Fibroblast of mammary gland (primary cell): ENCODE measurements around the gene LHFPL2.

Experiments
- DNase-seq: peaks from one replicate; pipeline ENCODE4 v3.0.0-alpha.2; 2010; ENCODE audit warnings: low read depth
- H3K4me3 ChIP-seq: 2 replicates; pipeline ENCODE4 v1.5.1; 2011; ENCODE audit warnings: low read depth, mild to moderate bottlenecking, low read length, moderate library complexity; ENCODE audit not compliant: control insufficient read depth
- TF ChIP-seq, protein P1 (sequence below): conservative IDR thresholded peaks from 2 replicates; pipeline ENCODE4 v1.5.1; 2011; ENCODE audit warnings: low read depth, low read length, inconsistent platforms; ENCODE audit not compliant: control insufficient read depth, insufficient read depth

The LHFPL2 gene

DNA sequence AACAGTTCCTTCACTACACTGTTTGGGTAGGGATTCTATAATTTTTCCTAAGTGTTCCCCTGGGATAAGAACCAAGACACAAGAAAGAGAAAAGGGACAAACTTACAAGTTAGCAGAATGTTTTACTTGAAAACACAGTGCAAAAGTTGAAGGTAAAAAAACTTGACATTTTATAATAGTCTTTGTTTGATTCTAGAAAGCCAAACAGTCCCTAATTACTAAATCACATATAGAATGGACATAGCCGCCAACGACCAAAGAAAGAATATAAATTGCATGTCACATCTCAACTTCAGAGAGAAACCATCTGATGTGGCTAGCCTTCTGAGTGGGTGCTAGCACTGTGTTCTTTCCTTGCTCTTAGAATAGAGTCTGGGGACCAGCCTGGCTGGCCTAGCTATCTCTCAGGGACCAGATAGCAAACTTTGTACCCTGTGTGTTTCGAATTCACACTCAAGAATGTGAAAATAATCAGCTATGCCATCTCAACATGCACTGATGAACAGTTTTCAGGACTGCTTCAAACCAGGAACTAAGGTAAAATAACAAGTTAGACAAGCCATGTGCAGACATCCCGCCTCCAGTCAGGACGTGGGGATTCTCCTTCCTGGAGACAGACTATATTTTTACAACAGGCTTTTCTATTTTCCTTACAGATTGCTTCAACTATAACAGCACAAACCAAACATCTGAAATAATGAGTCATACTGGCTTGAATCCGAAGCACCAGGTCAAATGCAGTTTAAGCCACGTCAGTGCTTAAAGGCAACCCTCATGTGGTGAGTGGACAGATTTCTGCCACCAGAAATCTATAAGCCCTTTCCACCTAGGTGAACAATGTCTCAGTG is 53.7 kb downstream of the LHFPL2 start:
- TF ChIP-seq, protein P1, sequence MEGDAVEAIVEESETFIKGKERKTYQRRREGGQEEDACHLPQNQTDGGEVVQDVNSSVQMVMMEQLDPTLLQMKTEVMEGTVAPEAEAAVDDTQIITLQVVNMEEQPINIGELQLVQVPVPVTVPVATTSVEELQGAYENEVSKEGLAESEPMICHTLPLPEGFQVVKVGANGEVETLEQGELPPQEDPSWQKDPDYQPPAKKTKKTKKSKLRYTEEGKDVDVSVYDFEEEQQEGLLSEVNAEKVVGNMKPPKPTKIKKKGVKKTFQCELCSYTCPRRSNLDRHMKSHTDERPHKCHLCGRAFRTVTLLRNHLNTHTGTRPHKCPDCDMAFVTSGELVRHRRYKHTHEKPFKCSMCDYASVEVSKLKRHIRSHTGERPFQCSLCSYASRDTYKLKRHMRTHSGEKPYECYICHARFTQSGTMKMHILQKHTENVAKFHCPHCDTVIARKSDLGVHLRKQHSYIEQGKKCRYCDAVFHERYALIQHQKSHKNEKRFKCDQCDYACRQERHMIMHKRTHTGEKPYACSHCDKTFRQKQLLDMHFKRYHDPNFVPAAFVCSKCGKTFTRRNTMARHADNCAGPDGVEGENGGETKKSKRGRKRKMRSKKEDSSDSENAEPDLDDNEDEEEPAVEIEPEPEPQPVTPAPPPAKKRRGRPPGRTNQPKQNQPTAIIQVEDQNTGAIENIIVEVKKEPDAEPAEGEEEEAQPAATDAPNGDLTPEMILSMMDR: peak; percentile 8
- DNase-seq: peak; percentile 99
- H3K4me3 ChIP-seq: no peak overlapping the region

DNA sequence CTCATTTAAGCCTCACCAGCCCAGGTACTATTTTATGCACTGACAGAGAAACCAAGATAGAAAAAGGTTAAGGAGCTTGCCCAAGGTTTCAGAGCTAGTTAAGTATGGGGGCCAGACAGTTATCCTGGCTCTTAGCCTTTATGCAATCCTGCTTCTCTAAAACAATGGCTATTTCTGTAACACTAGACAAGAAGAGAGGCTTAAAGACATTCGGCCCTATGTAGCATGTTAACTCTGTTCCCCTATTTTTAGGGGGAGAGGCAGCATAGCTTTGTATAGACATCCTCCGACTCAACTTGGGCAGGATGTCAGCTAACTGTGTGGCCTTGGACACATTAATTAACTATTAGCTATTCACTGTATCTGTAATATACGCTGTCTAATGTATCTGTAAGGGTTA is 54.6 kb downstream of the LHFPL2 start:
- no peak for DNase-seq

DNA sequence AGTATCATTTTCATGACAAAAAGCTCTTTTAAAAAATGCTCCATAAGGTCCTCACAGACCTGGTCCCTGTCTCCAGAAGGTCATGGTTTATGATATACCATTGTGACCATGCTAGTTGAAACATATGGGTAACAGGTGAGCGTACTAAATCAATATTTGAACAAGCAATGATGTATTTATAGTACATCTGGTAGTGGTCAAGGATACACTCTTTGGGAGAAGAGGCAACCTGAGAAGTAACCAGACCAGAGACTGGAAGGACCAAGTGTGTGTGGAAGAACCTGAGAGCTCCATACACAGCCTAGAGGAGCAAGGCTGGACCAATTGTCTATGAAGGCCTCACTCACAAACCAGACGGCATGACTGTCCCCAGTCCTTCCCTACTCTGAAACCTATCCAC is 55.1 kb downstream of the LHFPL2 start:
- TF ChIP-seq, protein P1: no peak
- DNase-seq: no peak
- no peak overlapping the region for H3K4me3 ChIP-seq

More for the DNA sequence above, 54.6 kb downstream of the LHFPL2 start:
- TF ChIP-seq, protein P1: no peak
- H3K4me3 ChIP-seq: no peak overlapping the region

- peak; percentile 63 for DNase-seq
- TF ChIP-seq, protein P1: no peak
- H3K4me3 ChIP-seq: no peak overlapping the region
Measured at GRCh38 chr5:78592735-78593386, 55.7 kb downstream of the LHFPL2 start.

GRCh38 chr5:78591972-78592700 is 56.4 kb downstream of the LHFPL2 start:
- peak; percentile 45 for DNase-seq
- TF ChIP-seq, protein P1: no peak
- no peak overlapping the region for H3K4me3 ChIP-seq

GRCh38 chr5:78591138-78591612 is 57.4 kb downstream of the LHFPL2 start:
- DNase-seq: peak; percentile 95
- no peak overlapping the region for H3K4me3 ChIP-seq
- TF ChIP-seq, protein P1: no peak
